NCI-H82 treated with DMSO at 0.1 percent for 48 hours (cell line): ENCODE data around the gene XPO6.

ENCODE experiments used
- DNase-seq: peaks from one replicate; lab custom pipeline; 2025; ENCODE audit not compliant: unreplicated experiment; lab: John Stamatoyannopoulos, UW

Gene XPO6

GRCh38 chr16:28210979-28211588 lies 681 bp downstream of the XPO6 start:
- DNase-seq = peak; percentile 8

GRCh38 chr16:28210264-28210663 lies 1.5 kb downstream of the XPO6 start:
- DNase-seq = no peak

GRCh38 chr16:28208824-28209223 lies 2.9 kb downstream of the XPO6 start:
- no peak for DNase-seq

GRCh38 chr16:28208131-28208530 lies 3.6 kb downstream of the XPO6 start:
- no peak for DNase-seq

GRCh38 chr16:28207399-28207798 lies 4.4 kb downstream of the XPO6 start:
- no peak for DNase-seq

GRCh38 chr16:28205974-28206373 lies 5.8 kb downstream of the XPO6 start:
- no peak for DNase-seq

- DNase-seq = no peak
Observed at GRCh38 chr16:28205117-28205899, 6.5 kb downstream of the XPO6 start.

- DNase-seq = no peak
Observed at GRCh38 chr16:28204622-28205021, 7.1 kb downstream of the XPO6 start.

- no peak for DNase-seq
Observed at GRCh38 chr16:28204204-28204603, 7.6 kb downstream of the XPO6 start.

GRCh38 chr16:28202147-28202746 lies 9.5 kb downstream of the XPO6 start:
- DNase-seq = no peak

GRCh38 chr16:28200661-28201060 lies 11.1 kb downstream of the XPO6 start:
- no peak for DNase-seq

- DNase-seq = no peak
Observed at GRCh38 chr16:28196387-28196987, 15.3 kb downstream of the XPO6 start.

GRCh38 chr16:28195859-28196258 lies 15.9 kb downstream of the XPO6 start:
- no peak for DNase-seq

GRCh38 chr16:28193530-28194423 lies 18.0 kb downstream of the XPO6 start:
- no peak for DNase-seq

GRCh38 chr16:28192806-28193529 lies 18.8 kb downstream of the XPO6 start:
- no peak for DNase-seq

- DNase-seq = no peak
Observed at GRCh38 chr16:28191364-28191960, 20.3 kb downstream of the XPO6 start.

- no peak for DNase-seq
Observed at GRCh38 chr16:28189245-28189644, 22.5 kb downstream of the XPO6 start.

GRCh38 chr16:28188085-28188916 lies 23.5 kb downstream of the XPO6 start:
- no peak for DNase-seq

- no peak for DNase-seq
Observed at GRCh38 chr16:28187595-28188004, 24.2 kb downstream of the XPO6 start.
